HG03175 (cell line): ENCODE measurements around the gene ALKBH6.
"Not testable (repeated sequence)": the region's sequence is repeated elsewhere in the genome, so short reads cannot be mapped to it uniquely, and the experiment has no call there.

ENCODE experiments used
- ATAC-seq: cut with Tn5 transposase; IDR thresholded peaks from one replicate; pipeline ENCODE4 v1.9.1; 2021; ENCODE audit warnings: mild to moderate bottlenecking, moderate library complexity; ENCODE audit not compliant: unreplicated experiment

ALKBH6 gene

DNA sequence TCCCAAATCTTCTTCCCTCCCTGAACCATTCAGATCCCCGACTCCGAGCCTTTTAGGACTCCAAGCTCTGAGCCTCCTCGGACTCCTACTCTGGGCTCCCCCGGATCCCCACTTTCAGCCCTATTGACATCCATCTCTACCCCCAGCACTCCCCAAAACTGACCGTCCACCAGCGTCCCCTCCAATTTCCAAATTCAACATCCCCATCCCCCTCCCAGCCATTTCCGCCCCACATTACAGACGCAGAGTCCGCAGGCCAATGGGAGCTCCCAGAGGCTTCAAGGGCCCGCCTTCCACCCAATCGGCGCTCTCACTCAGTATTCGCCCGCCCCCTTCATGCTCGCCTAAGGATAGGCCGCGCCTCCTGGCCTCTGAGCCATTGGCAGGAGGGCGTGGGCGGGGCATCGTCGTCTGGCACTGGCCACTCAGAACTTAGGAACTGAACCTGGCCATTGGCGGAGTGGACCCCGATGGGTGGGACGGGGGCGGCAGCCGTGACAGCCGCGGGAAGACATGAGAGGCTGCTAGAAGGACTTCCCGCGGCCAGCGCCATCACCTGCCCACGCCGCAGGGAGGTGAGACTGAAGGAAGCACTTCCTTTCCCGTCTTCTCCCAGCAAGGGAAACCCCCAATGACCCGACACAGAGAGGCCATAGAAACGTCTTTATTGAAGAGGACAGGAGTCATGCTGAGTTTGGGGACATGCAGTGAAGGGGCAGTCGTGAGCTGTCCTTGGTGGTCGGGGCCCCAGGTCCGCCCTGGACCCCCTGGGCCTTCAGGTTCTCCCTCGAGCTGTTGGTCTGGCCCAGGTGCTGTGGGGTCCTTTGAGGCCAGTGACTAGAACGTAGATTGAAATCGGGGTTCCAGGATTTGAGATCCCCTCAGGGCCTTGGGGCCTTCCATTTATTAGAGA lies at the start of gene ALKBH6:
ALKBH6 (minus strand) TSS at position 202 of the 913 bp plus-strand sequence. CDS start 816 bp downstream, outside the sequence.
- peak; percentile 98 for ATAC-seq

DNA sequence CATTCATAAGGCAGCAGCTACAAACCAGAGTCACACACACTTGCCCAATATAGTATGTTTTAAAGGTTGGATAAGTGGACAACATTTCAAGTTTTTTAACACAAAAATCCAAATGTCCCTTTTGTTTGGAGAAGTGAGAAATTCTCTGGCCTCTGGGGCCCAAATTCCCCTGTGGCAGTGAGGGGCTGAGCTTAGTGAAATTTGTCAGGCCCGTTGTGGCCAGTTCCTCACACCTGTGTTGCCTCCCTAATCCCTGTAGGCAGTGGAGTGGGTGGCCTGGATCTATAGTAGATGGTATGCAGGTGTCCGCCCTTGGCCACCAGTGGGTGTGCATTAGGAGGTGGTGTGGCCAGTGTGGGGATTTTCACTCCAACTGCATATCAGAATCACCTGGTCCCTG lies 47.4 kb upstream of the ALKBH6 start:
- ATAC-seq = no peak

DNA sequence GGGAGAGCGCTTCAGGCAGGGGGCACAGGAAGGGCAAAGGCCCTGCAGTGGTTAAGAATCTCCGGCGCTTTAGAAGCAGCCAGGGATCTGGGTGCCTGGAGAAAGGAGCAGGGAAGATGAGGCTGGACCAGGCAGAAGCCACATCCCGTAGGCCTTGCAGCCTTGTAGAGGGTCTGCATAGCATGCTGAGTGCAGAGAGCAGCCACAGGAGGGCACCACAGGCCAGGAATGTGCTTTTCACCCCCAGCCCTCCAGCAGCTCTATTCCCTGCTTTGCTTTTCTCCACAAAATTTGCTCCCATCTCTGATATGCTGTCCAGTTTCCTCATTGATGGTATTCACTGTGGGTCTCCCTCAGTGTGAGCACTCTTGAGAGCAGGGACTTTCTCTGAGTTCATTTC lies 46.4 kb upstream of the ALKBH6 start:
- no peak for ATAC-seq

DNA sequence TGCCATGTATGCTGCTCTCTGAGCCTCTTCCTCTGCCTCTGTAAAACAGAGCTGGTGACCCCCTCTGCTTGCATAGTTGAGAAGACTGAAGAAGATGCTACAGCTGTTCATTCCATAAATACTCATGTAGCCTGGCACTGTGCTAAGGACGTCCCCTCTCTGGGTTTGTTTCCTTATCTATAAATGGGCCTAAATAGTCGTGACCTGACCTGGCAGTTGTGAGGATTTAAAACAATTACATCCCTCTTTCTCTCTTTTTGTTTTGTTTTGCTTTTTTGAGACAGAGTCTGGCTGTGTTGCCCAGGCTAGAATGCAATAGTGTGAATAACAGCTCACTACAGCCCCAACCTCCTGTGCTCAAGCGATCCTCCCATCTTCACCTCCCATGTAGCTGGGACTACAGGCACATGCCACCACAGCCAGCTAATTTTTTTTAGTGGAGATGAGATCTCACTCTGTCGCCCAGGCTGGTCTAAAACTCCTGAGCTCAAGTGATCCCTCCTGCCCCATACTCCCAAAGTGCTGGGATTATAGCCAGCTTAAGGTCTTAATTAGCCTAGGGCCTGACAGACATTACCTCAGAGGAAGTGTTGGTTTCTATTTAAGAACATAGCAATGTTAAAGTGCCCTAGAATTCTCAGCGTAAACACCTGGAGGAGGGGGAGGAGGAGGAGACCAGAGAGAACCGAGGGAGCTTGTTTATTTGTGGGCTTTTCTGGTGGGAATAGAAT lies 45.3 kb upstream of the ALKBH6 start:
- ATAC-seq = no peak

DNA sequence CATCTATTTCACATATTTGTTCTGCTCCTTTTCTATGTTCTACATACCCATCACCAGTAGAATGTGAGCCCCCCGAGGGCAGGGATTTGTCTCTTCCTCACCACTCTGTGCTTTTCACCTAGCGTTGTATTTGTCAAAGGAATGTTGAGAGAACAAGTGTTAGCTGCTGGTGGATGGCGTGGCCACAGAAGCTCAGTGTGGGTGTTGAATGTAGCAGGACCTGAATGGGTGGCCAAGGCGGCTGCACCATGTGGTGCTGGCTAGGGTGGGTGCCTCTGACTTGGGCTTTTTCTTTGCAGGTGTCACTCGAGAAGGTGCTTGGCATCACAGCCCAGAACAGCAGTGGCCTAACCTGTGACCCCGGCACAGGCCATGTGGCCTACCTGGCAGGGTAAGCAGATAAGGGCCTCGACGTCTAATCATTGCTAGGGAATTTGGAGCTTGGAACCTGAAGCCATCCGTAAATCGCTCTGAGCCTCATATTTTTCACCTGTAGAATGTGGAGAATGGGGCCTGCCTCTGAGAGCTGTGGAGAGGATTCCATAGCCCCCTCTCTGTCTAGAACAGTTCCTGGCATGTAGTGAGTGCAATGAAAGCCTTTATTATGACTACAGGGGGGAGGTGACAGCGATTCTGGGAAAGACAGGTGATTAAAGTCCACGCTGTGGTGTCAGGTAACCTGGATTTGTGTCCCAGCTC lies 44.6 kb upstream of the ALKBH6 start:
- ATAC-seq = no peak

DNA sequence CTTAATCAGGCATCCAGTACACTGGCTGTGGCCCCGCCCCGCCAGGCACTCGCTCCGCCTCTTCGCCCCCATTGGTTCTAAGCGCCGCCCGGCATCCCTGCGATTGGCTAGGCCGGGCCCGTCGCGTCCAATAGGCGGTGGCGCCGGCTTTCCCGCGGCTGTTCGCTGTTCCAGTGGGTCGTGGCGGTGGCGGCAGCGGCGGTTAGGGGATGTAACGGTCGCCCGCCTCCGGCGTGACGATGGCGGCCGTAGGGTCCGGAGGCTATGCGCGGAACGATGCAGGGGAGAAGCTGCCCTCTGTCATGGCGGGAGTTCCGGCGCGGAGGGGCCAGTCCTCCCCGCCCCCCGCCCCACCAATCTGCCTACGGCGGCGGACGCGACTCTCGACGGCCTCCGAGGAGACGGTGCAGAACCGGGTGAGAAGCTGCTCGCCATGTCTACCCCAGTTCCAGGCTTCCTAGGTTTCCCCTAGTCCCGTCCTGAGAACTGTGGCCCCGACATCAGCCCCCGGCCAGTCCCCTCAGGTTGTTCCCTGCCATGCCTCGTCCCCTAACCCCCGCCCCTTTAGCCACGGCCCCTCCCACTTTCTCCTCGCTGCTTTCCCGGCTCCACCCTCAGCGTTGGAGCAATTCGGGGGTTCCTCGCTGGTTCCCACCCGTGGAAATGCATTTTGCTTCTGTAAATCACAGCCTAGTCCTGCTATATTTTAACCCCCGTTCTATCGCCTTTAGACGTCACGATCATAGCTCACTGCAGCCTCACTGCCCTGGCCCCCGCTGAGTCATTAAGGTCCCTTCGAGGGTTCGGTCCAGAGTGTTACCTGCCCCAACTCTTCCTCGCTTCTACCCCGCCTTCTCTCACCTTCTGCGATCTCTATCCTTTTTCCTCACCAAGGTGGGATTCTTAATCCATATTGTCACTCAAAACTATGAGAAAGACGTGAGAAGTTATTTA lies 41.0 kb upstream of the ALKBH6 start, which contains the start of gene WDR62:
WDR62 (plus strand) TSS at position 165 of the 954 bp plus-strand sequence; CDS start at position 240, 75 bp downstream.
- ATAC-seq = peak; percentile 76

DNA sequence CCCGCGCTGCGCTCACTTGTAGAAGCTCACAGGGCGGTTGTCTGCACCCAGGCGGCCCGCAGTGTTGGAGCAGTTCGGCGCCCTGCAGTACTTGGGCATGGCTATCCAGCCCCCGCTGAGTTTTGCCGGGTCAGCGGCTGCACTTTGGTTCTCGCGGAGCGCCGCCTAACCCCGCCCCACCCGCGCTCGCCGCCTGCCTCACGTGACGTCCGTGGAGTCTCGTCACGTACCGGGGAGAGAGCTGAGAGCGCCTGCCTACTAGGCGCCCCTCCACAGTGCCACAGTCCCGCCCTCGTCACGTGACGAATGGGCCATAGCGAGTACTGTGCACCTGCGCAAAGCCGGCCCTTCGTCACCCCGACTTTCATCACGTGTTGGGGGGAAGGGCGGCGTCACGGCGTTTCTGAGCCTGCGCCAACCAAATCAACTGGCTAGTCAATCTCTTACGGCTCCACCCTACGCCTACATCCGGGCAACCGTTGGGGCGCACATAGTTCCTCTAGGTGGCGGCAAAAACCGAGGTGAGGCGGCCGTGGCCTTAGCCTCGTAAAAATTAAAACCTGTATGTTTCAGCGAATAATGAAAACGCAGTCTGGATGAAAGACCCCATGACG lies 40.2 kb upstream of the ALKBH6 start, which contains the start of gene THAP8:
THAP8 (minus strand) TSS at position 167 of the 614 bp plus-strand sequence; CDS start at position 99, 68 bp downstream.
- ATAC-seq = peak; percentile 82

DNA sequence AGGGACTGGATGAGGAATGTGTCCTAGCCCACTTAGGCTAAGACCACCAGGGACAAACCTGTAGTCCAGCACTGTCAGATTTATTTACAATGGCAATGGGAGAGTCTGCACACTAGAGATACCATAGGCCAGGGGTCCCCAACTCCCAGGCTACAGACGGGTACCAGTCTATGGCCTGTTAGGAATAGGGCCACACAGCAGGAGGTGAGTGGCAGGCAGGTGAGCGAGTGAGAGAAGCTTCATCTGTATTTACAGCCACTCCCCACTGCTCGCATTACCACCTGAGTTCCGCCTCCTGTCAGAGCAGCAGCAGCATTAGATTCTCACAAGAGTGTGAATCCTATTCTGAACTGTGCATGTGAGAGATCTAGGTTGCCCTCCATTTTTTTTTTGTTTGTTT lies 37.6 kb upstream of the ALKBH6 start:
- no peak for ATAC-seq

DNA sequence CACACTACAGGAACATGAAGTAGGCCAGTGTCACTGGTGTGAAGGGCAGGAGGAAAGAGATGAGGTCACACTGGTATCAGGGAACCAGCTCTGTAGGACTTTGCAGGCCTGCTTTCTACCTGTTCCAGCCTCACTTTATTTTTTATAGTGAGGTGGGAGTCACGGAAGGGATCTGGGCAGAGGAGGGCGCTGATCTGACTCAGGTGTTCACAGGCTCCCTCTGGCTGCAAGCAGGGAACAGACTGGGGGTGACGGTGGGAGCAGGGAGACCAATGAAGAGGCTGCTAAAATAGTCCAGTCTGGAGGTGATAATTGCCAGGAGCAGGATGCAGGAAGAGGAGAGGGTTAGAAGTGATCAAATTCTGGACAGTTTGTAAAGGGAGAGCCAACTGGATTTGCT lies 37.2 kb upstream of the ALKBH6 start:
- ATAC-seq = no peak

DNA sequence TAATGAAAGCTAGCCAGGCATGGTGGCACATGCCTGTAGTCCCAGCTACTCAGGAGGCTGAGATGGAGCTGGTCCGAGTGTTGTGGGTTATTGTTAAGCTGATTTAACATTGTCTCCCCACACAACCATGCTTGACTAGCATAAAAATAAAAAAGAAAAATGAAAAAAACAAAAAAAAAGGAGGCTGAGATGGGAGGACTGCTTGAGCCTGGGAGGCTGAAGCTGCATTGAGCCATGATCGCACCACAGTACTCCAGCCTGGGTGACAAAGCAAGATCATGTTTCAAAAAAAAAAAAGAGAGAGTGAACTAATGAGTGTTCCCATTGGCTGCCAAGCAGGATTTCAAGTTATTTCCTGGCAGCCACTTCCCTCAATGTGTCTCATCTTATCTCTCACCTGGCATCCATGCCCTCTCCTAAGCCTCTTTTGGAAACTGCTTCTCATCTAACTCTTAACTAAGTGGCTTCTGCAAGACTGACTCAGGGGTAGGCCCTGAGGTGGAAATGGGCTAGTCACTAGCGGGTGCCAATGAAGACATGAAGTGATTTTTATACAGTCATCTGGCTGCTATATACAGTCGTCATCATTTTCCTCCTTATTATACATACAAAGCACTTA lies 35.2 kb upstream of the ALKBH6 start:
- ATAC-seq = no peak

DNA sequence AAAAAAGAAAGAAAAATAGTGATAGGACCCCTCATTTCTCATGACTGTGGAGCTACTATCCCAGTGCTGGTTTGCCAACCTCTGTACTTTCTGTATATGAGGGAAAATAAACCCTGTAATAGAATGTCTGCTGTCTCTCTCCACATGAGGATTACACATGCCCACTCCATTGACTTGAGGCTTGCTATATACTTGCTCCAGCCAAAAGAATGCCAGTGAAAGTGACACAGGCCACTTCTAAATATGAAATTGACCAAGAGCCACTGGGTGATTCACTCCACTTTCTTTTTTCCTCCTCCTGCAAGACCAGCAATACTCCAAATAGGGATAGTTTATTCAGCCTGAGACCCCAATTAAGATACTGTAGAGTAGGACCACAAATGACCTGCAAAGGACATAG lies 33.8 kb upstream of the ALKBH6 start:
- ATAC-seq = no peak

DNA sequence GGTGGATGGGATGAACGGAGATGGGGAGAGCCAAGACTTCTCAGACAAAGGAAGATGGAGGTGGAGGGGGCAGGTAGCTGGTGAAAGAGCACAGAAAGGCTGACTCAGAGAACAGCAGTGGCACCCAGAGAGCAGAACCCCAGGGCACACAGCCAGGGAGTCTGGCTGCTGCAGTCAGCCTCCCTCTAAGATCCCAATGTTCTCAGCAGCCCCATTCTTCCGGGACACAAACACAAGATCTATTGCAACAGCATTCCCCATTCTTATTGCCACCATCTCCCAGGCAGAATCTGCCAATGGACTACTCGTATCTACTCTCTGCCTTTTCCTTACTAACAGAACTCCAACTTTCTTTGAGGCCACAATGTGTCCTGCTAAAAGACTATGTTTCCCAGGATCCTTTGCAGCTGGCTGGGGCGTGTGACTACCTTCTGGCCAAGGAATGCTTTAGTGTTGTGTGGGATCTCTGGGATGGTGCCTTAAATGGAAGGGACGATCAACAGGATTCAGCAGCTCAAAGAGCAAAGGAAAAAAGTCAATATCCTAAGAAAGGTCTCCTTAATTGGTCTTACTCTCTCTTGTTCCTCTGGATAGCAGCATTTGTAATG lies 32.5 kb upstream of the ALKBH6 start:
- no peak for ATAC-seq

DNA sequence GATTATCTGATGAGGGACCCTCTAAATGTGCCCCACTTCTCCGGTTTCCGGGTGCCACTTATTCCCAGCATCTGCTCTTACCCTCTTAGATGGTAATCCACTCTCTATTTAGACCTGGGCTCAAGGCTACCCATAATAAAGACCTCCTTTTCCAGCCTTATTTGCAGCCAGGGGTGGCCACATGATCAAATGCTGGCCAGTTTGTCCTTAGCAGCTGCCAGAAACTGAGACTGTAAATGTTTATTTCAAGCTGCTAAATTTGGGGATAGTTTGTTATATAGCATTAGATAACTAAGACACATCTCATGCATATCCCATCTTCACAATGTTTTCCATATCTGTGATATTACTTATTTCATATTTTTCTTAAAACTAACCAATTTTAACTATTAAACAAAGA lies 29.9 kb upstream of the ALKBH6 start:
- no peak for ATAC-seq

DNA sequence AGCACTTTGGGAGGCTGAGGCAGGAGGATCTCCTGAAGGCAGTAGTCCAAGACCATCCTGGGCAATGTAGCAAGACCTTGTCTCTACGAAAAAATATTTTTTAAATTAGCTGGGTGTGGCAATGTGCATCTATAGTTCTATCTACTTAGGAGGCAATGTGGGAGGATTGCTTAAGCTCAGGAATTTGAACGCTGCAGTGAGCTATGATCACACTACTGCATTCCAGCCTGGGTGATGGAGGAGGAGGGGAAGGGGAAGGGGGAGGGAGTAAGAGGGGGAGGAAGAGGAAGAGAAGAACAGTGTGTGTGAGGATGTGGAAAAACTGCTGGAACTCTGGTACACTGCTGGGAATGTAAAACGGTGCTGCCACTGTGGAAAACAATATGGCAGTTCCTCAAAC lies 27.8 kb upstream of the ALKBH6 start:
- no peak for ATAC-seq

DNA sequence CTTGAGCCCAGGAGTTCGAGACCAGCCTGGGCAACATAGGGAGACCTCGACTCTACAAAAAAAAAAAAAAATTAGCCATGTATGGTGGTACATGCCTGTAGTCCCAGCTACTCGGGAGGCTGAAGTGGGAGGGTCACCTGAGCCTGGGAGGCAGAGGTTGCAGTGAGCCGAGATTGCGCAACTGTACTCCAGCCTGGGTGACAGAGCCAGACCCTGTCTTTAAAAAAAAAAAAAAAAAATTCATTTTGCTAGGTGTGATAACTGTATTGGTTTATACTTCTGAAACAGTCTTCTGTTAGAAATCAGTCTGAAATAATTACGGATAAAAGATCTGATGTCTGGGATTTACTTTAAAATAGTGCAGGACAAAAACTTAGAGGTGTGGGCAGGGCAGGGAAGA lies 27.1 kb upstream of the ALKBH6 start:
- ATAC-seq = not testable (repeated sequence)

DNA sequence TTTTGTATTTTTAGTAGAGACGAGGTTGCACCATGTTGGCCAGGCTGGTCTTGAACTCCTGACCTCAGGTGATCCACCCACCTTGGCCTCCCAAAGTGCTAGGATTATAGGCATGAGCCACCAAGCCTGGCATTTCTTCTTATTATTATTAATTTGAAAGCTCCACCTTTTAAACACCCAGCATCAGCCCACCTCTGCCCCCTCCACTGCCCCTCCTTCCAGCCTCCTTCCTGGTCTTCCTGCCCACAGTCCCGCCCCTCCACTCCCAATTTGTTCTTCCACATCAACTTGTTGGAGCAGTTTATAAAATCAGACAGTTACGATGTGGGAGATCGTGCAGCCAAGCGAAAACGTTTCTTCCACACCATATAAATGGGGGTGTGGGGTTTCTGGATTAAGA lies 26.5 kb upstream of the ALKBH6 start:
- no peak for ATAC-seq

DNA sequence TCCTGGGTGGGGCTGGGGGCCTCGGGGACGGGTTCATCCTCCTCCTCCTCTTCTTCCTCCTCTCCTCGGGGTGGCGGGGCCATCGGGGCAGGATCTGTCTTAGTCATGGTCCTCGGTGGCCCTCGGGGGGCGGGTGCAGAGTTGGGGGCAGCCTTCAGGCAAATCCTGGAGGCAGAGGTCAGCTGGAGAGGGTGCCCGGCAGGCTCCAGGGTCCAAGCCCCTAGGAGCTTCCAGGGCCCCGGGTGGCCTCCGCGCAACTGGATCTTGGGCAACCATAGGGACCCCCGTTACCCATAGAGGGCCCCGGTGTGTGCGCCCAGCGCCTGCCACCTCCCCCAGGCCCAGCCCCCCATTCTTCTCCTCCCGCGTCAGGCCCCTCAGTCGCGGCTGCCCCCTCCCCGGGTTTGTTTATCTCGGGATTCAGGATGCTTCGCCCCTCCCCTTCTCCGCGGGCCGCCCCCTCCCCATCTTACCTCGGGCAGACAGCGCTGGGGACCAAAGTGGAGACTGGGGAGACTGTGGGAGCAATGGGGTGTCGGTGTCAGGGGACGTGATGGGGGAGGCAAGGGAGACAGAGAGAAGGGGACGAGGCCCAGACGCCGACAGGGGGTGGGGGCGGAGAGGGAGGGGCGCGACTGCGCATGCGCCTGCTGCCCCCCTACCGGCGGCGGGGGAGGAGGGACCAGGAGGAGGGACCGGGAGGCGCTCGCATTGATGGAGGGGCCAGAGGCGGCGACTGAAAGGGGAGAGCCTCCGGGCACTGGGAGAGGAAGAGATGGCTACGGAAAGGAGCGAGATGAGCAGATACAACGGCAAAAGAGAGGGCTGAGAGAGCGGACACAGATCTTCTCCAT lies 18.5 kb upstream of the ALKBH6 start, which contains the start of gene CLIP3:
CLIP3 (minus strand) TSS at position 623 of the 854 bp plus-strand sequence; CDS start at position 107, 516 bp downstream.
- ATAC-seq = no peak

DNA sequence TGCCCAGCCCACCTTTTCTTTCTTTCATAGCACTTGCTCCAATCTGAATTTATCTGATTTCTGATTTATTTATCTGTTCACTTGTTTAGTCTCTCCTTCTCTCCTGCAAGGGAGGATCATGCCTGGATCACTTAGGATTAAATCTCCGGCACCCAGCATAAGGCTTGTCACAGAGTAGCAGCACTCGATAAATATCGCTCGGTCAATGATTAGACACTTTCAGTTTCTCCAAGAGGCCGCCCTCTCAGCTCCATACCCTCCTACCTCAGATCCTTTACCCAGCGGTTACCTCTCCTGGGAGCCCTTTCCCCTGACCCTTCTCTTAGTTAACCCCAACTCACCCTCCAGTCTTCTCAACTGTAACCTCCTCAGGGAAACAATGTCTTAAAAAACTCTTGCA lies 17.3 kb upstream of the ALKBH6 start:
- no peak for ATAC-seq
